HG03103 (cell line): ENCODE results near the gene EP400.

Experiments
- ATAC-seq: cut with Tn5 transposase; IDR thresholded peaks from one replicate; pipeline ENCODE4 v1.9.1; 2021; ENCODE audit warnings: low read depth; ENCODE audit not compliant: unreplicated experiment

EP400 gene

DNA sequence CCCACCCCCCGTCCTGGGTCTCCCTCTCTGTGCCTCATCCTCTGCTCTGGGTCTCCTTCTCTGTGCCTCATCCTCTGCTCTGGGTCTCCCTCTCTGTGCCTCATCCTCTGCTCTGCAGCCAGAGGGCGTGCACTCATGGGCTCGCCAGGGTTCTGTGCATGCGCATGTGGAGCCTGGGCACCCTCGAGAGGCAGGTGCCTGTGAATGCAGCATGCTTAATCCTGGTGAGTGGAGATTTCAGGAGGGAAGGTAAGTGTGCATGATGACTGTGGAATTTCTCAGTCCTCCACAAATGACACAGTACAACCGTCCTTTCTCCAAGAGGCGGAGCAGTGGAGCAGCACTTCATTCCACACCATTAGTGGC is 65.2 kb downstream of the EP400 start:
- ATAC-seq = no peak

DNA sequence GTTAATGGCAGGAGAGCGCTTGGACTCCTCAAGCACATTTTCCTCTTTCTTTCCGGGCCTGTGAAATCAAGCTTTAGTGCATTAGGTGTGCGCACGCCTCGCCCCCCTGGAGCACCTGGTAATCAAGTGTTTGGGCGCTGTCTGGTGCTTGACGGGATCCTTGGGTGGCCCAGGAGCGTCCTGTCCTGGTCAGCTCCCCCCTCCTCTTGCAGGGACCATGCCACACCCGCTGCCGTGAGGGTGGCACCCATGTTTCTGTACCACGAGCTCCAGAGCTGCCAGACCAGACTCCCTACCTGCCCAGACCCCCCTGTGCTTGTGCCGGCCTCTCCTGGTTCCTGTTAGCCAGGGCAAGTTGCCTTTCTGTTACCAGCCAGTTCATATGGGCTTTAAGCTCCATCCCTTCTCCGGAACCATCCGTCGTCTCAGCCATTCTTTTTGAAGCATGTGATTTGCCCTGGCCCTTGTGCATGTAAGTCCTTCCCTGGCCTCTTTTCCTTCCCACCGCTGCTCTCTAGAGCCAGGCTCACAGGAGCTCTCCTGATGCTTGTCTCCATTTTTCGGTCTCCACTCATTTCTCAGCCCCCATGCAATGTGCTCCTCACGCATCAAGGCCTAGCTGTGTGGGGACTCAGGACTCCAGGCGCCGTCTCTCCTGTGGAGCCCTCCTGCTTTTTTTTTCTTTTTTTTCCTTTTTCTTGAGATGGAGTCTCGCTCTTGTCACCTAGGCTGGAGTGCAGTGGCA is 66.1 kb downstream of the EP400 start:
- ATAC-seq = no peak

GRCh38 chr12:132018193-132018916 is 68.6 kb downstream of the EP400 start:
- no peak for ATAC-seq

- ATAC-seq = no peak
These were observed 70.1 kb downstream of the EP400 start for GRCh38 chr12:132019891-132020290.

GRCh38 chr12:132020292-132020691 is 70.5 kb downstream of the EP400 start:
- ATAC-seq = no peak

GRCh38 chr12:132021031-132021871 is 71.5 kb downstream of the EP400 start:
- ATAC-seq = no peak

GRCh38 chr12:132021965-132022364 is 72.2 kb downstream of the EP400 start:
- no peak for ATAC-seq

DNA sequence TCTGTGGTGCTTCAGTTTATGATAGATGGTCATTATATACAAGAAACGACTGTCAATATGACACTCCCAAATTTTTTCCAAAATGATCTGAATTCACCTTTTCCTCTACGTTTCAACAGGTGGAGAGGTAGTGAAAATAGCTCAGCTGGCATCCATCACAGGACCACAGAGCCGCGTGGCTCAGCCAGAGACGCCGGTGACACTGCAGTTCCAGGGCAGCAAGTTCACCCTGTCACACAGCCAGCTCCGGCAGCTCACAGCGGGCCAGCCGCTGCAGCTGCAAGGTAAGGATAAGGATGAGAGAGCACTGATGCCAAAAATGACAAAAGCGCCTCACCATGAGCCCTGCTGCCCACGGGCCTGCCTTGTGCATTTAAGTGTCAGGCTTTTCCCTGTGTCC is 73.9 kb downstream of the EP400 start:
- no peak for ATAC-seq

DNA sequence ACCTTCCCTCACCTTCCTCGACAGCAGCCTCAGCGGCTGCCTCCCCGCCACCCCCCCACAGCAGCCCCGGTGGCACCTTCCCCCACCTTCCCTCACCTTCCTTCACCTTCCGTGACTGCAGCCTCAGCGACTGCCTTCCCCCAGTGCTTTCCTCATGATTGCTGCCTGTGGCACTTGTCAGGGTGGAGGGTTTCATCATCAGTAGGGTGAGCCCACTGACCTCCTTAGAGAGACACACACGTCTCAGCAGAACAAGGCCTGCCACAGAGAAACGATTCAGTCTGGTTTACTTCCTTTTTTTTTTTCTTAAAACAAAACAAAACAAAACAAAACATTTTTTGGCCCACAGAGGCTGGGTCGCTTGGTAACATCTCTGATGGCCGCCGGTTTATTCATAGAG is 75.0 kb downstream of the EP400 start:
- ATAC-seq = no peak

DNA sequence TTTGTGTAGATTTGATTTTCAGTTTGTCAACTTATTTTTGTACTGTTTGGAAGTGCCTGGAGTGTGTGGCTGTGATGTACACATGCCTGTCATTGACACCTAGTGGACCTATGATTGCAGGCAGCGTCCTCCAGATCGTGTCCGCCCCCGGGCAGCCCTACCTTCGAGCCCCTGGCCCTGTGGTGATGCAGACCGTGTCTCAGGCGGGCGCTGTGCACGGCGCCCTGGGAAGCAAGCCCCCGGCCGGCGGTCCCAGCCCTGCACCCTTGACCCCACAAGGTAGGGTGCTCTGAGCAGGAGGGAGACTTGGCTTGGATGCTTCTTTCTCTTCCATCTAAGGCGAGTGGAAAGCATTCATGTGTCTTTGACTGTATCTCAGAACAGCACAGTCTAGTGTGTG is 75.8 kb downstream of the EP400 start:
- ATAC-seq = no peak

- no peak for ATAC-seq
These were observed 76.5 kb downstream of the EP400 start for GRCh38 chr12:132026061-132026795.

DNA sequence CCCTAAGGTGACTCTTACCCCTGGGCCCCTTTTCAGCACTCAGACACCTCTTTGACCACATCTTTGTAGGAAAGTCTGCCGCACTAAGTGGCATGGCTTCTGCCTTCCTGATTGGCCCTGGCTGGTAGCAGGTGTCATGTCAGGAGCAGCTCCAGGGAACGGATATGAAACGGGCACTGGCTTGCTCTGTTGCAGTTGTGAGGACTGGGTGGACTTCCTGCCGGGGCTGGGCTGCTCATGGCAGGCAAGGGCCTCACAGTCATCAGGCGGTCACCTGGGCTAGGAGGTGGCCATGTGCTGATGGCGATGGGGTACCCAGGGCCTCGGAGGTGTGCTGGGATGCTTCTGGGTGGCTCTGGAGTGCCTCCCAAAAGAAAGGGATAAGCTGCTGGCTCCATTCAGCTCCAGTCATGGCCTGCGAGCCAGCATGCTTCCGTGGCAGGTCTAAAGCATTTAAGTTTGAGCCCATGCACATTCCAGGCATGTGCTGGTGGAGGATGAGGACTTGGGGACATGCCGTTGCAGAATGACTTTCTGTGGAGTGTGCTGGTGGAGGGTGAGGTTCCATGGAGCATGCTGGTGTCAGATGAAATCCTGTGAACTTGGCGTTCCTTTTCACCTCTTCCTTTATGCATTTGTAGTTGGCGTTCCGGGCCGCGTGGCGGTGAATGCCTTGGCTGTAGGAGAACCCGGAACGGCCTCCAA is 77.2 kb downstream of the EP400 start:
- ATAC-seq = no peak

- ATAC-seq = no peak
These were observed 77.9 kb downstream of the EP400 start for GRCh38 chr12:132027636-132028035.

DNA sequence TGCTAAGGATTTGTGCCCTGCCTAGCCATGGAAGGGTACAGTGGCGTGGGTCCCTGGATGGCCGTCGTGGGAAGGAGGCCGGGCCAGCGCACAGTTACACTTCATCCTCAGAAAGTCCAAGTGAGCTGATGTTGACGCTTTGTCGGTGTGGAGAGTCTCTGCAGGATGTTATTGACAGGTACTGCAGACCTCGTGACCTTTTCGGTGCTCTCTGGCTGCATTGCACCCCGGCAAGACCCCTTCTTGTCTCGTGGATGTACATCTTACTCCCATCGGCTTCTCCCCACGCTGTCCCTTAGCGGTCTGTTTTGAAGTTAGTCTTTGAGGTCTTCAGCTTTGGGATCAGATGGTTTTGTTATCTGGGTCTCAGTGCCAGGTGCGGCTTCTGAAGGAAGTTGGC is 78.4 kb downstream of the EP400 start:
- ATAC-seq = no peak

DNA sequence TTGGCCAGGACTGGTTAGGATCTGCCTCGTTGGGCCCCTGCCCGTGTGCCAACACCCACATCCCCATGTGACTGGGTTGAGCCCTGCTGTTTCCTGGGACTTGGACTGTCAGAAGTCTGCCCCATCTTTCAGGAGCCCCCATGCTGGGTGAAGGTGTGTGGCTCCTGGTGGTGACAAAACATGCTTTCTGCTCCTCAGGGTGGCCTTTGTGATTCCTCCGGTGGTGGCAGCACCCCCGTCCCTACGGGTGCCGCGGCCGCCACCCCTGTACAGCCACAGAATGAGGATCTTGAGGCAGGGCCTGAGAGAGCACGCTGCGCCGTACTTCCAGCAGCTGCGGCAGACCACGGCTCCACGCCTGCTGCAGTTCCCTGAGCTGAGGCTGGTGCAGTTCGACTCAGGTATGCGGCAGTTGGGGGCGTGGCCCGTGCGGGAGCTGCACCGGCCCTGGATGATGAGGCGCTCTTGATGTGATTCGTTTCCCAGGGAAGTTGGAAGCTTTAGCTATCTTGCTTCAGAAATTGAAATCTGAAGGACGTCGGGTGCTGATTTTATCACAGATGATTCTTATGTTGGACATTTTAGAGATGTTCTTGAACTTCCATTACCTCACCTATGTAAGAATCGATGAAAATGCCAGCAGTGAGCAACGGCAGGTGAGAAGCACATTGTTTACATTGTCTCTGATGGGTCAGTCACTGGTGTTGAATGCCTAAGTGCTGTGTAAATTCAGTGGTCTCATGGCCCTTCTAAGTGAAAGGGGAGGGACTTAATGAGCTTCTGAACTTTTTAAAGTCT is 80.0 kb downstream of the EP400 start:
- ATAC-seq = no peak

- no peak for ATAC-seq
These were observed 80.8 kb downstream of the EP400 start for GRCh38 chr12:132030367-132031038.

DNA sequence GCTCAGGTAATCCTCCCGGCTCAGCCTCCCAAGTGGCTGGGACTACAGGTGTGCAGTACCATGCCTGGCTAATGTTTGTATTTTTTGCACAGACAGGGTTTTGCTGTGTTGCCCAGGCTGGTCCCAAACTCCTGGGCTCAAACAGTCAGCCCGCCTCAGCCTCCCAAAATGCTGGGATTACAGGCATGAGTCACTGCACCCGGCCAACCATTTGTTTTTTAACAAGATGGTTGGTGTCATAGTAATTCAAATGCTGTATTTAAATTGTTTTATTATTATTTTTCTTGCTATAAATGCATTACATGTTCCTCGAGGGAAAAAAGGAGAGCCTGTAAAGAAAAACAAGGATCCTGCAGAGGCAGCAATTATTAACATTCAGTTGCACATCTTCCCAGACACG is 83.9 kb downstream of the EP400 start:
- no peak for ATAC-seq

DNA sequence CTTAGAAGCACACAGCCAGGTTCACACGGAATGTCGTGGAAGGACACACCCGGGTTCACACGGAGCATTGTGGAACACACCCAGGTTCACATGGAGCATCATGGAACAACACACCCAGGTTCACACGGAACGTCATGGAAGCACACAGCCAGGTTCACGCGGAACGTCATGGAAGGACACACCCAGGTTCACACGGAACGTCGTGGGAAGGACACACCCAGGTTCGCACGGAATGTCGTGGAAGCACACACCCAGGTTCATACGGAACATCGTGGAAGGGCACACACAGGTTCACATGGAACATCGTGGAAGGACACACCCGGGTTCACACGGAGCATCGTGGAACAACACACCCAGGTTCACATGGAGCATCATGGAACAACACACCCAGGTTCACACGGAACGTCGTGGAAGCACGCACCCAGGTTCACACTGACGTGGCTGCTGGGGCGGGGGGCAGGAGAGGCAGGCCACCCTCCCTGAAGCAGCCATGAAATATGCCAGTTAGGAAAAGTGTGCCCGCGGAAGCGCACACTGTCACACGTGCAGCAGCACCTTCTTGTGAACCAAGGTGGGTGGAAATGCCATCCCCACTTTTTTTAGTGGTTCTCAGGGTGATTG is 86.4 kb downstream of the EP400 start:
- ATAC-seq = no peak
